GM20431 (cell line): ENCODE data around the gene DENND4C.
"Not testable (repeated sequence)": the region's sequence is repeated elsewhere in the genome, so short reads cannot be mapped to it uniquely, and the experiment has no call there.

ENCODE experiments used
- in situ Hi-C: fragments of 300-500 bp; cut with MseI, MboI; formaldehyde crosslinking; loops from one replicate; pipeline ENCODE4 v1.15.0; 2020; ENCODE audit warnings: low sequenced_read_pairs; ENCODE audit not compliant: unreplicated experiment

DENND4C gene

DNA sequence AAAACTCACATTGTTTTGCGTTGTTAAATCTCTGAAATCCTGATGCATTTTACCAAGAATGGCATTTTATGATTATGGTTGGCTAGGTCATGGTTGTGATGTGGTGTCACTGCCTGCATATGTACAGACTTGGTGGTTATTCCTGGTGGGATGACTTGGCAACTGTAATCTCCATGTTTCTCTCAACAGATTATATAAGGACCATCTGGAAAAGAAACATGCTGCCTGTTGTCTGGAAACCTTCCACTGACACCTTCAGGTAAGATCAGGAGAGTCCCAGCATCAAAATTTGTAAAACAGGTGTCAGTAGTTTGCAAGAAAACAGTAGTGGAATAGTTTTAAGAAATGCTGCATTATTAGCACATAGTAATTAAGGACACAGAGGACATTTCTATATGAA is 175.3 kb downstream of the DENND4C start:
- in situ Hi-C loops: no loop called here

DNA sequence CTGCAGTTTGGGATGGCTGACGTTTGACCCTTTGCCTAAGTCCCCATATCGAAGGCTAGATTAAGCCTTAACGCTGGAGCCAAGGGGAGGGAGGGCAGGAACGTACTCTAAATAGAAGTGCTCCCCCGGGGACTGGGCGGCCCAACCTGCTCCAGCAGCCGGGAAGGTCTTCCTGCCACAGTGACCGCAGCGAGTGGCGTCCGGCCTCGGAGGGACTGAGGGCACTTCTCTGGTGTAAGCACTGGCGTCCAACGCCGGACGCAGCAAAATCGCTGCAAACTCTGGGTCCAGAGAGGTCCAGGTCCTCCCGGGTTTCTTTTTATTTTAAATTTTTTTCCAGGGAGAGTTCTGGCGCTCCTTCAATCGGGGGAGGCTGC is 177.8 kb downstream of the DENND4C start:
- in situ Hi-C loops: no loop called here

- in situ Hi-C loops: no loop called here
Measured at GRCh38 chr9:19408693-19409400, 178.4 kb downstream of the DENND4C start, which contains the start of gene ACER2. ACER2 (plus strand) TSS chr9:19409009; CDS start chr9:19409085, 76 bp downstream.

GRCh38 chr9:19409401-19410194 is 179.1 kb downstream of the DENND4C start:
- in situ Hi-C loops: no loop called here

DNA sequence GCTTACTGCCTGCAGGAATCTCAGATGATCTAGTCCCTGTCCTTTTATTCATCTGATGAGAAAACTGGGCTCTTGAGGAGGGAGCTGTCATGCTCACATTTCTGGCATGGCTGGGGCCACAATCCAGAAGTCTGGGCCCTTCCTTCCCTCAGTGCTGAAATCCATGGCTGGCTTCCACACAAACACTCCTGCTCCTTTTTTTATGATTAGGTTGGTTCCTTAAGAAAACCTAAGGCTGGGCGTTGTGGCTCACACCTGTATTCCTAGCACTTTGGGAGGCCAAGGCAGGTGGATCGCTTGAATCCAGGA is 179.7 kb downstream of the DENND4C start:
- in situ Hi-C loops: no loop called here

DNA sequence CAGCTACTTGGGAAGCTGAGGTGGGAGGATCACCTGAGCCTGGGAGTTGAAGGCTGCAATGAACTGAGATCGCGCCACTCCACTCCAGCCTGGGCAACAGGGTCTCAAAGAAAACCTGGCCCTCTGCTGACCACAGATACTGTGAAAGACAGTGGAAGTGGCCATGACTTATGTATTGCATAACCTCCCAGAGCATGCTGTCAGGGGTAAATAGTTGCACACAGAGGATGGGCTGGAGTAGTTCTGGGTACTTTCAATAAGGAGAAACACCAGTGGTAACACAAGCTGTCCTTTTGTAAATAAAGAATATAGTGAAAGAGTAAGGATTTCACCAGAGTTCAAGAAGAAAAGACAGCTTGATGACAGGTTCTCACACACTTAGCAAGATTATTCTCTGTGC is 180.1 kb downstream of the DENND4C start:
- in situ Hi-C loops: no loop called here

DNA sequence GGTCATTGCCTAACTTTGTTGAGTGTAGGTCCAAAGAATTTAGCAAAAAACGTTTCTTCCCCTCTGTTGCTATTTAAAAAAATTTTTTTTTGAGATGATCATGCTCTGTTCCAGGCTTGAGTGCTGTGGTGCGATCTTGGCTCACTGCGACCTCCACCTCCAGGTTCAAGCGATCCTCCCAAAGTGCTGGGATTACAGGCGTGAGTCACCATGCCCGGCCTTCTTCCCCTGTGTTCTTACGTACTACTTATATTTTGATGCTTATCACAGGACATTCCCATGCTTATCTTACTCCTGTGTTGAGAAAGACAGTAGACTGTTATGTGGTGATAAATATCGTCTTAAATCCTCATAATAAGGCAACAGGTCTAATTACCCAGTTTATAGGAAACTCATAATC is 180.8 kb downstream of the DENND4C start:
- in situ Hi-C loops: no loop called here

- in situ Hi-C loops: not testable (repeated sequence)
Measured at GRCh38 chr9:19413456-19413855, 183.0 kb downstream of the DENND4C start.

DNA sequence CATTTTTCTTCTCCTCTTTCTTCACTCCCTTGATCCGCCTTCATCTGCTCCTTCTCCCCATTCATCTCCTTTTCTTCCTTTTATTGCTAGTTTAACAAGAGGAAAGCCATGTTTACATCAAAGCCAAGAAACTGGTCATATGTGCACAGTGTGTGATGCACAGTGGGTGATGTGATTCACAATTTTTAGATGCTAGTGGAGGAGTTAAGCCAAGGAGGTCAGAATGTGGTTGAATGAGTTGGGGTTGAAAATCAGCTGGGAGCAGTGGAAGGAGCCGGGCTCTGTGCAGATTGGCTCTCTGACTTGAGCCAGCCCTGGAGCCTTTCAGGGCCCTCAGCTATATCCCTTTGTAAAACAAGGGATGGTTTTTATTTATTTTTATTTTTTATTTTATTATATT is 185.7 kb downstream of the DENND4C start:
- in situ Hi-C loops: no loop called here

- in situ Hi-C loops: no loop called here
Measured at GRCh38 chr9:19420877-19421276, 190.4 kb downstream of the DENND4C start.
